GM23248 (cell line): ENCODE results near the gene SPOCD1.

Experiments used
- EZH2 ChIP-seq: fragments of 200-600 bp; sonication (generic); IDR thresholded peaks from 2 replicates; pipeline ENCODE4 v1.6.1; 2018; ENCODE audit warnings: antibody characterized with exemption, mild to moderate bottlenecking; ENCODE audit not compliant: insufficient read depth, poor library complexity, severe bottlenecking
- EZH2phosphoT487 ChIP-seq: fragments of 200-600 bp; sonication (generic); IDR thresholded peaks from 2 replicates; pipeline ENCODE4 v1.6.1; 2018; ENCODE audit warnings: antibody characterized with exemption, moderate library complexity, mild to moderate bottlenecking, low read depth; ENCODE audit not compliant: insufficient read depth

DNA sequence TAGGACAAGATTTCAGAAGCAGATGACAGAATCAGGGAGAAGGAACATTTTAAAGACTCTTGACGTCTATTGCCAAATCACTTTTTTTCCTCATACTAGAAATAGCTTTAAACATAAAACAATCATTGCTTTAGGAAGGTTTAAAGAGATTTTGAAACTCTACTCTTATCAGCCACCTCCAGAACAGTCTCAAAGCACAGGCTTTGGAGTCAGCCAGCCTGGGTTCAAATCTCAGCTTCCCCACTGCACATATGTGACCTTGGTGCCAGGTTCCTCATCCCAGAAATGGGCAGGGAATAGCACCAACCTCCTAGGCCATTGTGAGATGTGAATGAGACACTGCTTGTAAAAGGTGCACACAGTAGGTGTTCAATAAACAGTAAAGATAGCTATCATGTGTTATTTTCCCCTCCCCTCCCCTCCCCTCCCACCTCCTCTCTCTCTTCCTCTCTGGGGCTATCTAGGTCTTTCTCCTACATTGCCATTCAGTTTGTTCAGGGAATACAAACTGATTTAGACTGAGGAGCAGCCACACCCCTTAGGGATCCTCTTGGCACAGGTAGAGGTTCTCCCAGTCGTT is 20.6 kb downstream of the SPOCD1 start:
- TF ChIP-seq EZH2 (no peak), EZH2phosphoT487 (no peak)
